ENCODE measurements around the gene ZNF134. TPM values are rescaled to one million over a fixed set of nuclear protein-coding genes. Genes with fewer than 3 reads are reported as not detected.
A peak's percentile ranks its signal among the peaks of the same experiment; 100 is the strongest.

ZNF134 gene
- total RNA-seq, 3 donors from 2014 or later (not counting 1 experiment from before 2014, with no cell fraction given): 18.5 to 22.0 (median 20.5) TPM

DNA sequence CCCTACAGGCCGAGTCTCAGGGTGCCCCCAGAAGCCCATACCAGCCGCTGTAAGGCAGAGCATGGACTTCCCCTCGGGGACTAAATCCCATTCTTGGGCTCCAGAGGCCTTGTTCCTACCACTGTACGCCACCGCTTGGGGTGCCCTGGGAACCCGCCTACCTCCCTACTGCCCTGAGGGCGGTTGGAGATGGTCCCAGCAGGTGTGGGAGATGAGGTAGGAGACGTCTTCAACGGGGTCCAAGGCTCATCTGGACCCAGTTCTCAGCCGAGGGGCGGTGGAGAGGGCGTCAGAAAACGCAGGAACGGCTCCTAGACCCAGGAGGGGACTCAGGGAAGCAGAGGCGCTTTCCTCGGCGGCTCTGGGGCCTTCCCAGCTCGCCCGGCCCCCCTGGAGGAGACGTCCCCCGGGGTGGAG is 30.9 kb upstream of the ZNF134 start:
- H3K9me3 ChIP-seq (ENCODE audit: control insufficient read depth, insufficient read depth, low read length): peaks cover 35% of the 10 kb centered on the region
- Mint-ChIP-seq H3K27me3 (ENCODE audit: low read depth in 2 of 2) (no peaks in the 10 kb centered on the region), H3K27ac (peak overlapping the region in 1 of 2 donors; percentile 88), H3K36me3 (peaks cover 32% of the 10 kb centered on the region), H3K9me3 (peaks cover 11 to 26% of the 10 kb centered on the region in 2 donors), H3K4me1 (peaks cover 18 to 30% of the 10 kb centered on the region in 2 donors), H3K4me3 (no peak overlapping the region)
- no peak for ATAC-seq
- TF ChIP-seq CTCF (IDR thresholded peaks at IDR 0.05): no peak
- H3K27ac ChIP-seq (ENCODE audit: low read length): peak overlapping the region; percentile 75
- peaks cover 20% of the 10 kb centered on the region for H3K4me1 ChIP-seq (ENCODE audit: control insufficient read depth, insufficient read depth, low read length)
- peak overlapping the region; percentile 68 for H3K4me3 ChIP-seq (ENCODE audit: low read length)
- no peak for DNase-seq
- no peaks in the 10 kb centered on the region for H3K27me3 ChIP-seq (ENCODE audit: control insufficient read depth, insufficient read depth, low read length)
- H3K36me3 ChIP-seq (ENCODE audit: control insufficient read depth, insufficient read depth, low read length): peaks cover under 1% of the 10 kb centered on the region
- 60% methylated on average over 21 of the region's 21 CpGs for WGBS (ENCODE audit: insufficient coverage)
- intact Hi-C loops (cut with micrococcal nuclease): no loop called here

- TF ChIP-seq CTCF (IDR thresholded peaks at IDR 0.05): no peak
- H3K4me1 ChIP-seq (ENCODE audit: control insufficient read depth, insufficient read depth, low read length): peaks cover 17% of the 10 kb centered on the region
- no peaks in the 10 kb centered on the region for H3K27me3 Mint-ChIP-seq (ENCODE audit: low read depth in 2 of 2)
- peaks cover 16 to 27% of the 10 kb centered on the region in 2 donors for H3K4me1 Mint-ChIP-seq
- DNase-seq (peak; percentile 79 to 95), ATAC-seq (peak; percentile 90 to 94 (median 91))
- intact Hi-C loops (cut with micrococcal nuclease): loop anchor here (1.0 kb wide), 2 partner anchors 16 to 31 kb away; partner anchors contain the start of genes ZNF134 and ZNF530
- peaks cover 12 to 30% of the 10 kb centered on the region in 2 donors for H3K9me3 Mint-ChIP-seq
- peak within 1 kb of the TSS; percentile 72 to 88 for H3K27ac Mint-ChIP-seq
- WGBS (ENCODE audit: insufficient coverage): 5% methylated on average over 76 of the region's 76 CpGs
- H3K36me3 ChIP-seq (ENCODE audit: control insufficient read depth, insufficient read depth, low read length): peaks cover 6% of the 10 kb centered on the region
- peak within 1 kb of the TSS; percentile 92 for H3K4me3 Mint-ChIP-seq
- H3K27me3 ChIP-seq (ENCODE audit: control insufficient read depth, insufficient read depth, low read length): no peaks in the 10 kb centered on the region
- H3K36me3 Mint-ChIP-seq: peaks cover 39% of the 10 kb centered on the region
- peaks cover 41% of the 10 kb centered on the region for H3K9me3 ChIP-seq (ENCODE audit: control insufficient read depth, insufficient read depth, low read length)
- peak within 1 kb of the TSS; percentile 75 for H3K27ac ChIP-seq (ENCODE audit: low read length)
- H3K4me3 ChIP-seq (ENCODE audit: low read length): peak within 1 kb of the TSS; percentile 68
Observed at GRCh38 chr19:57583521-57584416, 30.3 kb upstream of the ZNF134 start, which contains the start of gene ZIK1. TSS of gene ZIK1 (plus strand) at chr19:57584145. CDS start at chr19:57584357, 212 bp downstream.

DNA sequence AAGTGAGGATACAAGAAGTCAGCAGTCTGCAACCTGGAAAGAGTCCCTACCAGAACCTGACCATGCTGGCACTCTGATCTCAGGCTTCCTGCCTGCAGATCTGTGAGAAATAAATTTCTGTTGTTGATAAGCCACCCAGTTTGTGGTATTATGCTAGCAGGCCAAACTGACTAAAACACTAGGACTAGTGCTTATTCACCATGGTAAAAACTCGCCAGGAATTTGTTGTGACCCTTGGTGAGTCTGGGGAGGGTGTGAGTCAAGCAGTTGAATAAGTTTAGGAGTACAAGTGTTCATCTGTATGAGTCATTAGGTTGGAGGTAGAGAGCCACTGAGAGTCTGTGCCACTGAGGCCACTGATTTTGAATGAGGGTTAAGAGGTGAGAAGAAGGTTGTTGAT is 26.5 kb upstream of the ZNF134 start:
- no peak for DNase-seq
- 100% methylated on average over 1 of the region's 1 CpG for WGBS (ENCODE audit: insufficient coverage)
- Mint-ChIP-seq H3K4me1 (peaks cover 16 to 23% of the 10 kb centered on the region in 2 donors), H3K27ac (no peak overlapping the region), H3K9me3 (peaks cover 17 to 37% of the 10 kb centered on the region in 2 donors), H3K36me3 (peaks cover 67% of the 10 kb centered on the region), H3K27me3 (ENCODE audit: low read depth in 2 of 2) (no peaks in the 10 kb centered on the region), H3K4me3 (no peak overlapping the region)
- intact Hi-C loops (cut with micrococcal nuclease): no loop called here
- H3K27ac ChIP-seq (ENCODE audit: low read length): no peak overlapping the region
- TF ChIP-seq CTCF (IDR thresholded peaks at IDR 0.05): no peak
- H3K4me3 ChIP-seq (ENCODE audit: low read length): no peak overlapping the region
- no peaks in the 10 kb centered on the region for H3K27me3 ChIP-seq (ENCODE audit: control insufficient read depth, insufficient read depth, low read length)
- peaks cover 24% of the 10 kb centered on the region for H3K36me3 ChIP-seq (ENCODE audit: control insufficient read depth, insufficient read depth, low read length)
- H3K9me3 ChIP-seq (ENCODE audit: control insufficient read depth, insufficient read depth, low read length): peaks cover 71% of the 10 kb centered on the region
- H3K4me1 ChIP-seq (ENCODE audit: control insufficient read depth, insufficient read depth, low read length): peaks cover 17% of the 10 kb centered on the region
- no peak for ATAC-seq
